GM12891 (cell line): ENCODE data around the gene TBC1D8.

Source experiments
- POLR2A ChIP-seq: IDR thresholded peaks from 2 replicates; pipeline ENCODE4 v1.6.1; 2011; ENCODE audit warnings: low read depth, low read length, control low read depth
- POLR2AphosphoS5 ChIP-seq: IDR thresholded peaks from 2 replicates; pipeline ENCODE4 v1.6.1; 2011; ENCODE audit warnings: low read depth, low read length, control low read depth
- SPI1 ChIP-seq: IDR thresholded peaks from 2 replicates; pipeline ENCODE4 v1.6.1; 2011; ENCODE audit warnings: low read depth, low read length, control low read depth
- TAF1 ChIP-seq: IDR thresholded peaks from 2 replicates; pipeline ENCODE4 v1.6.1; 2011; ENCODE audit warnings: low read depth, low read length, control low read depth

- TF ChIP-seq POLR2A (no peak), POLR2AphosphoS5 (no peak), SPI1 (no peak), TAF1 (no peak)
Observed at GRCh38 chr2:101037161-101037755, 113.9 kb downstream of the TBC1D8 start.
